Thymus (tissue), 11 donors: ENCODE results near the gene CDC42BPB. TPM values are rescaled to one million over a fixed set of nuclear protein-coding genes. Genes with fewer than 3 reads are reported as not detected.
A peak's percentile ranks its signal among the peaks of the same experiment; 100 is the strongest.

Source experiments
- DNase-seq, 9 donors: peaks; one replicate each; pipeline ENCODE4 v3.0.0-alpha.2; 2013; ENCODE audit warnings: low spot score in 9 of 9, low read depth in 6 of 9, missing footprints in 1 of 9
- H3K27ac ChIP-seq, 2 donors: one replicate each; pipeline ENCODE4 v1.5.1; 2013; ENCODE audit warnings: control low read depth in 1 of 2, low read depth in 1 of 2, low read length in 1 of 2, mild to moderate bottlenecking in 1 of 2, moderate library complexity in 1 of 2
- H3K27me3 ChIP-seq, 2 donors: one replicate each; pipeline ENCODE4 v1.5.1; 2013; ENCODE audit warnings: low read length in 1 of 2; ENCODE audit not compliant: control insufficient read depth in 2 of 2, insufficient read depth in 1 of 2
- H3K36me3 ChIP-seq, 2 donors: one replicate each; pipeline ENCODE4 v1.5.1; 2013; ENCODE audit warnings: low read length in 1 of 2, mild to moderate bottlenecking in 1 of 2, moderate library complexity in 1 of 2; ENCODE audit not compliant: control insufficient read depth in 2 of 2, insufficient read depth in 2 of 2
- H3K4me1 ChIP-seq, 2 donors: one replicate each; pipeline ENCODE4 v1.5.1; 2013; ENCODE audit warnings: low read length in 2 of 2; ENCODE audit not compliant: control insufficient read depth in 2 of 2, insufficient read depth in 2 of 2
- H3K4me3 ChIP-seq, 2 donors: one replicate each; pipeline ENCODE4 v1.5.1; 2013; ENCODE audit warnings: low read length in 2 of 2, control low read depth in 1 of 2, mild to moderate bottlenecking in 1 of 2
- H3K9me3 ChIP-seq, 2 donors: one replicate each; pipeline ENCODE4 v1.5.1; 2013; ENCODE audit warnings: low read length in 1 of 2, mild to moderate bottlenecking in 1 of 2; ENCODE audit not compliant: control insufficient read depth in 2 of 2, insufficient read depth in 1 of 2
- WGBS: extraction: QIAGEN DNeasy Blood & Tissue Kit; methylation state at CpG from one replicate; pipeline ENCODE4 v1.1.7; 2013; 5-methylcytosine and 5-hydroxymethylcytosine counted together
- polyA plus RNA-seq: library from polyadenylated mRNA; stranded (reverse); fragments of 200-250 nt; gene quantifications from one replicate; pipeline ENCODE4 v1.2.3, GENCODE V29; 2013
- total RNA-seq: library from RNA; stranded (reverse); fragments of 120-200 nt; gene quantifications from one replicate; pipeline ENCODE4 v1.2.4, GENCODE V29; 2013
- donor health status: healthy.

CDC42BPB gene
- total and polyA plus RNA-seq, 2 donors = 7.6 to 16.3 TPM

DNA sequence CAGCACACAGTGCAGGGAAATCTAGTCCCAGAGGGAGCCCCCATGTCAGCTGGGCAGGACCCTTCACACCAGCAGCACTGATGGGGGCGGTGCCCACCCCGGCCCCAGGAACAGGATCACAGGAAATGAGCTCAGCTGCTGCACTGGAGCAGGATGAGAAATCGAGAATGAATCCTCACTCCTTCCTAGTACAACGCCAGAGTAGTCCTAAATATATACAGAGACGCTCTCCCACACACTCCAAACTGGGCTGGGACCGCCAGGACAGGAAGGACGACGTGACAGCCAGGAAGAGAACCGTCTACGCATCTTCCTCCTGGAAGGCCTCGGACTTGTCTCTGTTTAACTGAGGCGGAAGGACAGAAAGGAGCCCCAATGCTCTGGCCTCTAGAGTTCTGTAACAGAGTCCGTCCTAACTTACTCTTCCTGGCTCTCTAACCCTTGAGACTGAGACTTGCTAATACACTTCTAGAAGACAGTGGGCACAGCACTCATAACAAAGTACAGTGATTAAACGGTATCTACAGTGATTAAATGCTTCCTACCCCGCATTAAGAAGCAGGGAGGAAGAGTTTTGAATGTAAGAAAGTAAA lies 33.4 kb downstream of the CDC42BPB start:
- no peak overlapping the region for H3K4me3 ChIP-seq
- DNase-seq = no peak
- 84% methylated on average over 15 of the region's 15 CpGs for WGBS

DNA sequence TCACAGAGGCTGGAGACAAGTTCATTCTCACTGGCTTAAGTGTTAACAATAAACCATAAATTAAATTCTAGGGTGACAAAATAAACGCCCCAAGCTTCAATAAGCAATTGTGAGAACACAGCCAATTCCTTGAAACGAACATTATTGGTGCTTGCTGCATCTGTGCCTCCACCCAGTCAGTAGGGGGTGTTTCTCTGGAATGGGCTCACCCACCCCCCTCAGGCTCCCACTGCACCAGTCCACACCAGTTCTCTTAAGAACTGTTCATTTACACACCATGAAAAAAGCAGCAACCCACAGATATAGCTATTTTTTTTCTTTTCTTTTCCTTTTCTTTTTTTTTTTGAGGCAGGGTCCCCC lies 34.7 kb downstream of the CDC42BPB start:
- Histone ChIP-seq H3K27ac (no peak overlapping the region), H3K27me3 (no peaks in the 10 kb centered on the region), H3K4me1 (peaks cover 0 to 6% of the 10 kb centered on the region in 2 donors), H3K4me3 (no peak overlapping the region), H3K9me3 (no peaks in the 10 kb centered on the region), H3K36me3 (no peaks in the 10 kb centered on the region)
- WGBS = 83% methylated on average over 2 of the region's 2 CpGs
- DNase-seq = no peak

More for the DNA sequence above, 33.4 kb downstream of the CDC42BPB start:
- Histone ChIP-seq H3K27ac (no peak overlapping the region), H3K27me3 (no peaks in the 10 kb centered on the region), H3K36me3 (no peaks in the 10 kb centered on the region), H3K9me3 (no peaks in the 10 kb centered on the region), H3K4me1 (peaks cover 0 to 6% of the 10 kb centered on the region in 2 donors)

DNA sequence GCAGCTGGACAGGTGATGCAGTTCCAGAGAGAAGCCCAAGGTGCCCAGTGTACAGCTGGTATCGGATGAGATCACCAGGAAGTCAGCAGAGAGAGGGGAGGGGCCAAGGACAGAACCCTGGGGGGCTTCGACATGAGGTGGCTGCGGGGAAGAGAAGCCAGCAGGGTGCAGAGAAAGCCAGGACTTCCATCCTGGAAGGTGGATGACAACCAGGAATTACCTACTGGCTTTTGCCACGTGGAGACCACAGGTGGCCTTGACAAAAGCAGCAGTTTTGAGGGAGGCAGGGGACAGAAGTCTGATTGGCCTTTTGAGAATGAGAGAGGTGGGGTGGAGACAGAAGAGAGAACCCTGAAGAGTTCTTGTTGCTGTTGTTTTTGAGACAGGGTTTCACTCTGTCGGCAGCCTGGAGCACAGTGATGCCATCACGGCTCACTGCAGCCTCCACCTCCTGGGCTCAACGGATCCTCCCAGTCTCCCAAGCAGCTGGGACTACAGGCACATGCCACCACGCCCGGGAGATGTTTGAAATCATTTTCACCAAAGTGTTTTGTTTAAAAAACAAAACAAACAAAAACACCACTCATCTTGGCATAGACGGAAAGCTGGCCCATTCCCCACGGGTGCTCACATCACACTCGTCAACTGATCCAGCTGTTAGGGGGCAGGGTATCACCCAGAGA lies 35.2 kb downstream of the CDC42BPB start:
- Histone ChIP-seq H3K9me3 (no peaks in the 10 kb centered on the region), H3K36me3 (no peaks in the 10 kb centered on the region), H3K27me3 (no peaks in the 10 kb centered on the region), H3K4me3 (no peak overlapping the region), H3K27ac (peak overlapping the region in 1 of 2 donors; percentile 27), H3K4me1 (peaks cover 0 to 6% of the 10 kb centered on the region in 2 donors)
- DNase-seq = no peak
- 91% methylated on average over 12 of the region's 12 CpGs for WGBS

DNA sequence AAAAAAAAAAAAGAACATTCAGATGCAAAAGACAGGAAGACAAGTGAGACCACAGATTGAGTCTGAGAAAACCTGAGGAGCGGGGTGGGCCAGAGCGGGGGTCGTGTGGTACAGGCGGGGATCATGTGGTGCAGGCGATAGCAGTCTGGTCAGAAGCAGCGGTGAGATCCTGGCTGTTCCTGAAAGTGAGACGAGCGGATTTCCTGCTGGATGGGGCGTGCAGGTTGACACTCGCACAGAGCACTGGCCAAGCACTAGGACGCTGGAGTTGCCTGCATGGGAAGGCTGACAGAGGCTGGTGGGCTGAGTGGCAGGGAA lies 35.7 kb downstream of the CDC42BPB start:
- Histone ChIP-seq H3K27me3 (no peaks in the 10 kb centered on the region), H3K4me1 (peaks cover 0 to 6% of the 10 kb centered on the region in 2 donors), H3K27ac (no peak overlapping the region), H3K36me3 (no peaks in the 10 kb centered on the region), H3K4me3 (no peak overlapping the region), H3K9me3 (no peaks in the 10 kb centered on the region)
- WGBS = 56% methylated on average over 11 of the region's 11 CpGs
- no peak for DNase-seq

DNA sequence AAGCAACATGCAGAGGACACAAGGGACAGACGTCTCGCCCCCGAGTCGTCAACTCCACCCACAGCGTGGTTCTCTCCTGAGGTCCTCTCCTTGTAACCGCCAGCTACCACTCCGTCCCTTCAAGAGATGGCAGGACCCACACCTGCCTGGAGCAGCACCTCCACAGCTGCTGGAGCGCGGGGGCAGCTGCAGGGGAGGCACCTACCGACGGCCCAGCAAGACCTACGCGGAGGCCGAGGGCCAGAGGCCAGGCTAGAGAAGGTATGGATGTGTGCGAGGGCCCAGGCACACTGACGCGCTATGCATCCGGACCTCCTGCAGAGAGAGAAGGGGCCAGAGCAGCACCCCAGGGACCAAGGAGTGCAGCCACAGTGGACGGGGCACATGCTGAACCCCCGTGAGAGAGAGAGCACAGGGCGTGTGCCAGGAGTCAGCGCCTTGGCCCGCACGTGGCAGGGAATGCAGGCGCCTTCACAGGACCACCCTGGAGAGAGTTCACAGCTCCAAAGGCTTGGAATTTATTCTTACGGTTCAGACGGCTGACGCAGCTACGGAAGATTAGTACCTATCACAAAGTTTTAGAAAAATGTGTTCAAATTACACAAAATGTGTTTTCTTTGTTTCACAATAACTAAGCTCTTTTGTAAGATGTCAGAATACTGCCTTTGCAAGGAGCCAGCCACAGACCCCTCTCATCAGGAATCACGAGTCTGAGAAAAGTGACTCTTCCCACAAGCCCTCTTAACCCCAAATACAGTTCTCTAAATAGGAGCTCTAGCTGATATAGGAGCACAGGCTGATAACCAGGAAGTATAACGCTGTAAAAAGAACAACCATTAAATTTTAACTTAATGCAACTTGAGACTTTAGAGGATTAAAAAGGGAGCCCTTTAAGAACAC lies 36.8 kb downstream of the CDC42BPB start:
- H3K27ac ChIP-seq = no peak overlapping the region
- no peaks in the 10 kb centered on the region for H3K9me3 ChIP-seq
- H3K4me3 ChIP-seq = no peak overlapping the region
- WGBS = 96% methylated on average over 31 of the region's 31 CpGs
- no peak for DNase-seq
- H3K36me3 ChIP-seq = no peaks in the 10 kb centered on the region
- H3K4me1 ChIP-seq = peaks cover 0 to 6% of the 10 kb centered on the region in 2 donors
- H3K27me3 ChIP-seq = no peaks in the 10 kb centered on the region

DNA sequence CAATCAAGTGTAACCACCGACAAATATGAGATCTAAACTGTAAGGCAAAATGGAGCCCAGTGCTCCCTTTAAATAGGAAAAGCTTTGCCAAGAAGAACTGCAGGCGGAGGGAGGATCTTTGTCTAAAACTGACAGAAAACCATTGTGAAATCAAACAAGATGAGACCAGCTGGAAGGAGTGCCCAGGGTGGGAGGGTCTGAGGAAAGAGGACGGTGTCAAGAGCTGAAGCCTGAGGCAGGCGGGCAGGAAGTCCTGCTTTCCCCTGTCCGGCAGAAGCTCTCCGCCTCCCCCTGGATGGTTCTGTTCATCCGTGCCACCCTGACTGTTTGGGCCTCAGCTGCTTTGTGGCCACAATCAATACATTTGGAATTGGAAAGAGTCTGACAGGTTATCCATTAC lies 37.5 kb downstream of the CDC42BPB start:
- 95% methylated on average over 7 of the region's 7 CpGs for WGBS
- no peak for DNase-seq
- Histone ChIP-seq H3K4me1 (peaks cover 0 to 9% of the 10 kb centered on the region in 2 donors), H3K4me3 (no peak overlapping the region), H3K27ac (no peak overlapping the region), H3K27me3 (no peaks in the 10 kb centered on the region), H3K9me3 (no peaks in the 10 kb centered on the region), H3K36me3 (no peaks in the 10 kb centered on the region)

DNA sequence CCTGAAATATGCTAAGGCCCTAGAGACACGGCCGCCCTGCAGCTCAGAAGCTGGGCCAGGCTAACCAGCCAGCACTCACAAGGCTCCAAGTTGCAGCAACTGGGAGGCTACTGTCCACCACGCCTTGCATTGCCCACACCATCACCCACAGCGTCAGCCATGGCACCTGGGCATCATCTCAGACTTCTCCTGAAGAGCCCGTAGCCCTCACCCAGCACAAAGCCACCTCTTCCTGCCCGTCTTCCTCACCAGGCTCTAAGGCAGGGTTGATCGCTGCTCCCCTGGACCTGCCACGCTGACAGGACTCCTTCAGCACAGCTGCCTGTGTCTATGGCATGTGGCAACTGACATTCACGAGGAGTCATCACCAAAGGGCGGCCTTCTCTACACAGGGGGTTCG lies 38.1 kb downstream of the CDC42BPB start:
- no peak for DNase-seq
- H3K27me3 ChIP-seq = no peaks in the 10 kb centered on the region
- H3K4me3 ChIP-seq = no peak overlapping the region
- H3K27ac ChIP-seq = no peak overlapping the region
- no peaks in the 10 kb centered on the region for H3K9me3 ChIP-seq
- 96% methylated on average over 11 of the region's 11 CpGs for WGBS
- no peaks in the 10 kb centered on the region for H3K36me3 ChIP-seq
- peaks cover 0 to 10% of the 10 kb centered on the region in 2 donors for H3K4me1 ChIP-seq

DNA sequence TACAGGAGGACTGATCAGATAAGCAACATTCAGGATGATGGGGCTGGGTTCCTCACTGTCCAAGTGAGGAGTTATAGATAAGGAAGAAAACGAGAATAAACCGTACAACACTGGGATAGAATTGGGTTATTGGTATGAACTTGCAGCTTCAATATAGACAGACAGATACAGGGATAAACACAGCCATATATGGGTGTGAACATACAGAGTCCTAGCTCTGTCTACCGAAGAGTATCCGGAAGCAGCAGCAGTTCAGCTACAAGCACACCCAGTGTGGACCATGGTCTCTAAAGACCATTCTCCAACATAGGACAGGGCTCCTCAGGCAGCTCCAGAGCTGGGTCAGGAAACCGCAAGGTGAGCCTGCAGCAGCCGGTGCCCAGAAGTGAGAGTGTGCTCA lies 40.8 kb downstream of the CDC42BPB start:
- DNase-seq = no peak
- Histone ChIP-seq H3K36me3 (no peaks in the 10 kb centered on the region), H3K9me3 (no peaks in the 10 kb centered on the region), H3K4me1 (peaks cover 0 to 3% of the 10 kb centered on the region in 2 donors), H3K27me3 (no peaks in the 10 kb centered on the region), H3K27ac (no peak overlapping the region), H3K4me3 (no peak overlapping the region)
- WGBS = 99% methylated on average over 6 of the region's 6 CpGs

DNA sequence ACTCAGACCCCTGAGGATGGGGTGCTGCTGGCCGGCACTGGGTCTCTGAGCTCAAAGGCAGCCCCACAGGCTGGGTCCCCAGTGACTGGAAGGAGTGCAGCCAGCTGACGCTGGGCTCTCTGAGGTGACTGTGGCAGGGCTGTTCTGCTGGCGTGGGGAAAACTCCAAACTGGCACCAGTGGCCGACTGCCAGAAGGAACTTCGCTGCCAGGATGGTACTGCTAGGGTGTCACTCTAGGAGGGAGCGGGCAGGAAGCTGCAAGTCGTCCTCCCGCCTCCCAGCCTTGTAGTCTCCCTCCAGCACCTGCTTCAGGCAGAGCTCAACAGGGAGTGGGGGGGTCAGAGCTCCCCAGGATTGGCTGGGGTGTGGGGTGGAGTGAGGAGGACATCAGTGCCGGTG lies 41.3 kb downstream of the CDC42BPB start:
- 86% methylated on average over 9 of the region's 9 CpGs for WGBS
- no peaks in the 10 kb centered on the region for H3K9me3 ChIP-seq
- H3K27ac ChIP-seq = no peak overlapping the region
- no peaks in the 10 kb centered on the region for H3K36me3 ChIP-seq
- H3K4me1 ChIP-seq = peaks cover 0 to 3% of the 10 kb centered on the region in 2 donors
- H3K27me3 ChIP-seq = no peaks in the 10 kb centered on the region
- no peak for DNase-seq
- H3K4me3 ChIP-seq = no peak overlapping the region
